Measurements from ENCODE around the gene DIP2C. TPM values are rescaled to one million over a fixed set of nuclear protein-coding genes. Genes with fewer than 3 reads are reported as not detected.
"Not testable (repeated sequence)": the region's sequence is repeated elsewhere in the genome, so short reads cannot be mapped to it uniquely, and the experiment has no call there.

DIP2C gene
- total RNA-seq, 1 donor from 2014 or later, result 18.4 TPM

DNA sequence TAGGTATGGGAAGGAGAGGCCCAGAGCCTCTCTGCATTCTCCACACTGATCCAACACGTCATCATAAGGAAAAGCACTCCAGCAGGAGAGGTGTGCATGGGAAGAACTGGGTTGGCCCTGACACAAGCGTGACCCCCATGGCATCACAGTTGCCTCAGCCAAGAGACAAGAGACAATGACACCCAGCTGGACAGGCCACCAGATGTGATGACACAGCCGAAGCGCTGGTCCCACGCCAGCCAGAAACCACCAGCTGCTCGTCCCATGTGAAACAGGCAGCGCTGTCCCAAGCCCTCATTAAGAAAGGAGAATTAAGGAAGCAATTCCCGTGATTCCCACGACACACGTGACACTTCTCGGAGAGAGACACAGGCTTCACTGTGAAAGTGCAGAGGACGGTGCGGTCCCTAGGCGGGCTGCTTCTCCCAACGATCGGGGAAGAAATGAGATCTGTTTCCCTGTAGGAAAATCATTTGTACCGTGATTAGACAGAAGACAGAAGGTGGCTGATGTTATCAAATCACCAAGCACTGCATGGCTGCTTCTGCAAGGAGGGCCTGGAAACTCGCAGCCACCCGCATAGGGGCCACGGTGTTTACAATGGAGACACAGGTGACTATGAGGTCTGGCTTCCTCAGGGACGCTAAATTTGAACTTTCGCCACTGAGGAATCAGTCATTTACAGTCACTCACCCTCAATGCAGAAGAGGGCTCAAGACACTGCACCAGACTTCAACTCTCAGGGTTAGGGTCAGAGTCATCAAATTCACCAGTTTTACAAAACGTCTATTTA is 74.5 kb downstream of the DIP2C start:
- intact Hi-C loops (cut with DNase I), result no loop called here
- Histone ChIP-seq H3K4me3 (no peak overlapping the region), H3K4me1 (peaks cover 81% of the 10 kb centered on the region), H3K36me3 (no peaks in the 10 kb centered on the region), H3K9me3 (no peaks in the 10 kb centered on the region), H3K27me3 (no peaks in the 10 kb centered on the region), H3K27ac (no peak overlapping the region)
- TF ChIP-seq, protein P1, sequence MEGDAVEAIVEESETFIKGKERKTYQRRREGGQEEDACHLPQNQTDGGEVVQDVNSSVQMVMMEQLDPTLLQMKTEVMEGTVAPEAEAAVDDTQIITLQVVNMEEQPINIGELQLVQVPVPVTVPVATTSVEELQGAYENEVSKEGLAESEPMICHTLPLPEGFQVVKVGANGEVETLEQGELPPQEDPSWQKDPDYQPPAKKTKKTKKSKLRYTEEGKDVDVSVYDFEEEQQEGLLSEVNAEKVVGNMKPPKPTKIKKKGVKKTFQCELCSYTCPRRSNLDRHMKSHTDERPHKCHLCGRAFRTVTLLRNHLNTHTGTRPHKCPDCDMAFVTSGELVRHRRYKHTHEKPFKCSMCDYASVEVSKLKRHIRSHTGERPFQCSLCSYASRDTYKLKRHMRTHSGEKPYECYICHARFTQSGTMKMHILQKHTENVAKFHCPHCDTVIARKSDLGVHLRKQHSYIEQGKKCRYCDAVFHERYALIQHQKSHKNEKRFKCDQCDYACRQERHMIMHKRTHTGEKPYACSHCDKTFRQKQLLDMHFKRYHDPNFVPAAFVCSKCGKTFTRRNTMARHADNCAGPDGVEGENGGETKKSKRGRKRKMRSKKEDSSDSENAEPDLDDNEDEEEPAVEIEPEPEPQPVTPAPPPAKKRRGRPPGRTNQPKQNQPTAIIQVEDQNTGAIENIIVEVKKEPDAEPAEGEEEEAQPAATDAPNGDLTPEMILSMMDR (IDR thresholded peaks at IDR 0.05), result no peak
- no peak for TF ChIP-seq POLR2A (IDR thresholded peaks at IDR 0.05)
- DNase-seq (ENCODE audit: extremely low spot score in 2 of 2), result no peak

DNA sequence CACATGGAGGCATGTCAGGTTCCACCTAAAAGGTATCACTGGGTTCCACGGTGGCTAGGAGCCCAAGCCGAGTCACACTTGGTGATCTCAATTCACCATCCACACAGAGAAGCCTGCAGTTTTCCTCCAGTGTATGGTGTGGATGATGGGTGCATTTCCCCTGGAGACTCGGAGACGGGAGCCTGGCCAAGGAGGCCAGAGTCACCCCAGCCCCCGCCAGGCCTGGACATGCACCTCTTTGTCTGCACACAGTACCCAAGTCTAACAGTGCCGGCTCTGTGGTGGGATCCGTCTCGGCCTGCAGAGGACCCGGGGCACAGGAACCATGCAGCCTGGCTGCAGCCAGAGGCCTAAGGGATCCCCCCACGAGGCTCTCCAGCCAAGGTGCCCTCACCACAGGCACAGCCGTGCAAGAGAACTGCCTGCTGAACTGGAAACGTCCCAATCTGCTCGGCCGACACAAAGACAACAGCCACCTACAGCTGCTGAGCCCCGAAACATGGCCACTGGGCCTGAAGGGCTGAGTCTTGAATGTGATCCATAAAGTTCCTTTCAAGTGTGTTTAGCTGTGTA is 75.2 kb downstream of the DIP2C start:
- peaks cover 79% of the 10 kb centered on the region for H3K4me1 ChIP-seq
- no peaks in the 10 kb centered on the region for H3K36me3 ChIP-seq
- intact Hi-C loops (cut with DNase I), result no loop called here
- TF ChIP-seq POLR2AphosphoS5 (IDR thresholded peaks at IDR 0.05; ENCODE audit: insufficient read depth in 1 of 2, low read depth in 1 of 2) (no peak), POLR2A (IDR thresholded peaks at IDR 0.05) (no peak)
- TF ChIP-seq, protein P1 (IDR thresholded peaks at IDR 0.05), result no peak
- DNase-seq (ENCODE audit: extremely low spot score in 2 of 2), result no peak
- no peak overlapping the region for H3K27ac ChIP-seq
- no peaks in the 10 kb centered on the region for H3K27me3 ChIP-seq
- H3K4me3 ChIP-seq, result no peak overlapping the region
- no peaks in the 10 kb centered on the region for H3K9me3 ChIP-seq

DNA sequence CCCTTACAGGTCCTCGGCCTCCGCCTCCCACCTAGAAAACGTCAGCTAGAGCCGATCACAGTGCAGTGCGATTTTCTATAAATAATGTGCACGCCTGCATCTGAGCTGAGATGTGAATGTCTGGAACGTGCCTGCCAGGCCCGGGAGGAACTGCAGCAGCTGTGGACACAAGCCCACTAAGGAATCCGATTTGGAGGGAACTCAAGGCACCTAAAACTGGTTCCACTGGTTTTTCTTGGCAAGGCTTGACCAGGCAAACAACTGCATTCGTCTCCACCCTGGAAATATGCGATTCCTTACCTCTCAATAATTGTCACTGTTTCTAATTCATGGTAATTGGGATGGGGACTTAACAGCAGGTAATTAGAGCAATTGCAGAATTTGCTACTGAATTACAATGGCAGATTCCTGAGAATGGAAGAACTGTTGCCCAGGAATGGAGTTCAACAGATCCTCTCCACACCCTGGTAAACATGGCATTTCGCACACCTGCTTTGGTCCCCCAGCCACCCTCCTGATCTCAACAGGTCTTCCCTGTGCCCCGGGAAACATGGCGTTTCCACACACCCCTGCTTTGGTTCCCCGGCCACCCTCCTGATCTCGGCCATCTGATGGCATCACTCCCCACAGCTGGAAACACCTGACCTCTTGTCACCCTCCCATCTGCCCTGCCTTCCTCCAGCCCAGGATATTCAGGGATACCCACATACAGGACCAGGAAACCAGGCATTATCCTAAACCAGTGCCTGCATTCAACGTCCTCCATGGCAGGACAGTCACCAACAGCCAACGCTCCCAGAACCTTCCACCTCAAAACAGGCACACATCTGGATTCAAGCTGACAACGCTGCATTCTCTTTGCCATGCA is 76.0 kb downstream of the DIP2C start:
- Histone ChIP-seq H3K4me3 (no peak overlapping the region), H3K4me1 (peaks cover 72% of the 10 kb centered on the region), H3K9me3 (no peaks in the 10 kb centered on the region), H3K27ac (no peak overlapping the region), H3K36me3 (no peaks in the 10 kb centered on the region), H3K27me3 (no peaks in the 10 kb centered on the region)
- intact Hi-C loops (cut with DNase I), result no loop called here
- TF ChIP-seq POLR2AphosphoS5 (IDR thresholded peaks at IDR 0.05; ENCODE audit: insufficient read depth in 1 of 2, low read depth in 1 of 2) (no peak), POLR2A (IDR thresholded peaks at IDR 0.05) (no peak)
- TF ChIP-seq, protein P1 (IDR thresholded peaks at IDR 0.05), result no peak
- no peak for DNase-seq (ENCODE audit: extremely low spot score in 2 of 2)

DNA sequence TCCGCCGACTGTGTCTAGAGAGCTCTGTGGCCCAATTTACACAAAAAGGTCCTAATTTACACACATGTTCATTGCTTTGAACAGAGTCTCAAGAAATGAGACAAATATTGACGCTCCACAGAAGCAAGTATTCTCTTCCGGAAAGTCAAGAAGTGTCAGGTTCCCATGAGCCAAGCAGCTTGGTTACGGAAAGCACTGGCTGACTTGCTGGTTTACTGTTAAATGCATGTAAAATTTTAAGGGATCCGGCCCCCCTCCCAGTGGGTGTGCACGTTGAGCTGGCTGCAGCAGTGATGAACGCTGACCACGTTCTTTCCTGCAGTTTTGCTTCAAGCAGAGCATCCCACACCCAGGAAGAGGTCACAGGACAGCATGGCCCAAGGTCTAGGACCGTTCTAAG is 76.8 kb downstream of the DIP2C start:
- Histone ChIP-seq H3K36me3 (no peaks in the 10 kb centered on the region), H3K27me3 (no peaks in the 10 kb centered on the region), H3K9me3 (no peaks in the 10 kb centered on the region), H3K4me3 (no peak overlapping the region), H3K27ac (no peak overlapping the region), H3K4me1 (peaks cover 64% of the 10 kb centered on the region)
- no peak for TF ChIP-seq POLR2A (IDR thresholded peaks at IDR 0.05)
- TF ChIP-seq, protein P1 (IDR thresholded peaks at IDR 0.05), result no peak
- no peak for TF ChIP-seq POLR2AphosphoS5 (IDR thresholded peaks at IDR 0.05; ENCODE audit: insufficient read depth in 1 of 2, low read depth in 1 of 2)
- no peak for DNase-seq (ENCODE audit: extremely low spot score in 2 of 2)
- intact Hi-C loops (cut with DNase I), result no loop called here

DNA sequence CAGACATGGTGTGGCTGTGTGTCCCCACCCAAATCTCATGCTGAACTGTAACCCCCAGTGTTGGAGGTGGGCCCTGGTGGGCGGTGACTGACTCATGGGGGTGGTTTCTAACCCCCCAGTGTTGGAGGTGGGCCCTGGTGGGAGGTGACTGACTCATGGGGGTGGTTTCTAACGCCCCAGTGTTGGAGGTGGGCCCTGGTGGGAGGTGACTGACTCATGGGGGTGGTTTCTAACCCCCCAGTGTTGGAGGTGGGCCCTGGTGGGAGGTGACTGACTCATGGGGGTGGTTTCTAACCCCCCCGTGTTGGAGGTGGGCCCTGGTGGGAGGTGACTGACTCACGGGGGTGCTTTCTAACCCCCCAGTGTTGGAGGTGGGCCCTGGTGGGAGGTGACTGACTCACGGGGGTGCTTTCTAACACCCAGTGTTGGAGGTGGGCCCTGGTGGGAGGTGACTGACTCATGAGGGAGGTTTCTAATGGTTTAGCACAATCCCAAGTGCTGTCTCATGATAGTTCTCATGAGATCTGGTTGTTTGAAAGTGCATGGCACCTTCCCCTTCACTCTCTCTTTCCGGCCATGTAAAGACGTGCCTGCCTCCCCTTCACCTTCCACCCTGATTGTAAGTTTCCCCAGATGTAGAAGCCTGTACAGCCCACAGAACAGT is 78.7 kb downstream of the DIP2C start:
- H3K4me1 ChIP-seq, result peaks cover 54% of the 10 kb centered on the region
- intact Hi-C loops (cut with DNase I); DNase-seq (ENCODE audit: extremely low spot score in 2 of 2); H3K4me3 ChIP-seq; H3K27ac ChIP-seq; H3K9me3 ChIP-seq; H3K36me3 ChIP-seq; H3K27me3 ChIP-seq: not testable (repeated sequence)
